HL-60 (cell line): Measurements from ENCODE around the gene MBD2.
"Not testable (repeated sequence)": the region's sequence is repeated elsewhere in the genome, so short reads cannot be mapped to it uniquely, and the experiment has no call there.

Experiments used
- DNase-seq, 2 experiments: peaks; one replicate each; pipeline ENCODE4 v3.0.0-alpha.2; 2010 to 2020; ENCODE audit warnings: low read depth in 1 of 2, low spot score in 1 of 2
- H3K27ac ChIP-seq: fragments of 250-450 bp; sonication (Bioruptor Pico); replicated peaks from 2 replicates; pipeline ENCODE4 v1.5.1; 2020; ENCODE audit warnings: mild to moderate bottlenecking, moderate library complexity
- H3K27me3 ChIP-seq: fragments of 250-450 bp; sonication (Bioruptor Pico); 2 replicates; pipeline ENCODE4 v1.5.1; 2021; ENCODE audit warnings: mild to moderate bottlenecking, moderate library complexity; ENCODE audit not compliant: insufficient read depth, poor library complexity, severe bottlenecking
- H3K4me3 ChIP-seq: replicated peaks from 2 replicates; pipeline ENCODE4 v1.5.1; 2011; ENCODE audit warnings: mild to moderate bottlenecking, control low read depth, low read length; ENCODE audit not compliant: insufficient read depth
- CTCF ChIP-seq: IDR thresholded peaks from one replicate; pipeline ENCODE4 v1.5.1; 2011; ENCODE audit warnings: low read length, control low read depth, inconsistent platforms; ENCODE audit not compliant: insufficient read depth
- GABPA ChIP-seq: IDR thresholded peaks from 2 replicates; pipeline ENCODE4 v1.6.1; 2012; ENCODE audit warnings: low read depth
- POLR2AphosphoS5 ChIP-seq: IDR thresholded peaks from 2 replicates; pipeline ENCODE4 v1.6.1; 2012; ENCODE audit warnings: low read depth
- REST ChIP-seq: IDR thresholded peaks from 2 replicates; pipeline ENCODE4 v1.6.1; 2012; ENCODE audit warnings: low read depth; ENCODE audit not compliant: insufficient replicate concordance
- SPI1 ChIP-seq: IDR thresholded peaks from 2 replicates; pipeline ENCODE4 v1.6.1; 2012; ENCODE audit warnings: low read depth, mild to moderate bottlenecking, borderline replicate concordance

MBD2 gene

GRCh38 chr18:54223568-54224241 lies 764 bp downstream of the MBD2 start:
- no peak for TF ChIP-seq GABPA
- peak; percentile 84 for TF ChIP-seq SPI1
- TF ChIP-seq CTCF, result no peak
- TF ChIP-seq POLR2AphosphoS5, result no peak
- TF ChIP-seq REST, result no peak
- Histone ChIP-seq H3K27me3 (no peaks in the 10 kb centered on the region), H3K4me3 (peak overlapping the region; percentile 77), H3K27ac (0 out of 2 replicates have a peak overlapping the region, but pooled peaks have one; percentile 11)
- DNase-seq, result peak; percentile 58 to 67

GRCh38 chr18:54222922-54223567 lies 1.4 kb downstream of the MBD2 start:
- H3K4me3 ChIP-seq, result peak overlapping the region; percentile 77
- no peak for TF ChIP-seq GABPA
- peak; percentile 4 for TF ChIP-seq CTCF
- TF ChIP-seq REST, result no peak
- no peak overlapping the region for H3K27ac ChIP-seq
- H3K27me3 ChIP-seq, result no peaks in the 10 kb centered on the region
- DNase-seq, result peak in 1 of 2 experiments; percentile 46

- TF ChIP-seq POLR2AphosphoS5 (no peak), REST (no peak), CTCF (no peak), GABPA (no peak), SPI1 (no peak)
- no peaks in the 10 kb centered on the region for H3K27me3 ChIP-seq
- no peak for DNase-seq
- H3K4me3 ChIP-seq, result no peak overlapping the region
- no peak overlapping the region for H3K27ac ChIP-seq
Observed at GRCh38 chr18:54220406-54220805, 4.1 kb downstream of the MBD2 start.

- not testable (repeated sequence) for H3K4me3 ChIP-seq, DNase-seq, H3K27ac ChIP-seq, H3K27me3 ChIP-seq
Observed at GRCh38 chr18:54218803-54219202, 5.7 kb downstream of the MBD2 start.
